Tongue (tissue), 2 donors: ENCODE results near the gene C1RL. TPM values are rescaled to one million over a fixed set of nuclear protein-coding genes. Genes with fewer than 3 reads are reported as not detected.

Source experiments
- DNase-seq: peaks from one replicate; pipeline ENCODE4 v3.0.0-alpha.2; 2015
- total RNA-seq: library from RNA; depleted of rRNA; stranded (reverse); fragments of >200 nt; gene quantifications from one replicate; pipeline ENCODE4 v1.2.3, GENCODE V29; 2014

Gene C1RL
- total RNA-seq, 1 donor from 2014 or later: 23.1 TPM

DNA sequence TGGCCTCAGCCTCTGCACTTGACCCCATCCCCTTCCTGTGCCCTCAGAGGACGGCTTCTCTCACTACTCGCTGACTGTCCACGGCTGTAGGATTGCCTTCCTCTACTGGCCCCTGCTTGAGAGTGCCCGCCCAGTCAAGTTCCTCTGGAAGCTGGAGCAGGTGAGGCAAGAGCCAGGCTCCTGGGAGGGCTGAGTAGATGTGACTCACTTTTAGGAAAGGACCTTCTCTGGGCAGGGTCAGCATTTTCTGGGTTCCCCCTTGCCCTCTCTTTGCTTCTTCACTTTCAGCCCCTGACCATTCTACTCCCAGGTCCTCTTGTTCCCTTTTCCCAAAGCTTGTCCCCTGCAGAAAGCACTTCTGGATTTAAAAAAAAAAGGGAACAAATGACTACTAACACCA, 28.9 kb upstream of the C1RL start:
- DNase-seq: no peak

DNA sequence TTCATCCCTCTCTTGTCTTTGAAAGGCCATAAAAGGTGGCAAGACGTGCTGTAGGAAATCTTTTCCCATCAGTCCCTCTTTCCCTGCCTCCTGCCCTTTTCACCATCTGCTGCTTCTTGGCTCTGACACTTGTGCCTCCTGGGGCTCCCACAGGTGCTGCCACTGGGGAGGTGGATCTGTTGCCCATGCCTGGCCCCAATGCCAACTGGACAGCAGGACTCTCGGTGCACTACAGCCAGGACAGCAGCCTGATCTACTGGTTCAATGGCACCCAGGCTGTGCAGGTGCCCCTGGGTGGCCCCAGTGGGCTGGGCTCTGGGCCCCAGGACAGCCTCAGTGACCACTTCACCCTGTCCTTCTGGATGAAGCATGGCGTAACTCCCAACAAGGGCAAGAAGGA, 27.7 kb upstream of the C1RL start:
- no peak for DNase-seq

DNA sequence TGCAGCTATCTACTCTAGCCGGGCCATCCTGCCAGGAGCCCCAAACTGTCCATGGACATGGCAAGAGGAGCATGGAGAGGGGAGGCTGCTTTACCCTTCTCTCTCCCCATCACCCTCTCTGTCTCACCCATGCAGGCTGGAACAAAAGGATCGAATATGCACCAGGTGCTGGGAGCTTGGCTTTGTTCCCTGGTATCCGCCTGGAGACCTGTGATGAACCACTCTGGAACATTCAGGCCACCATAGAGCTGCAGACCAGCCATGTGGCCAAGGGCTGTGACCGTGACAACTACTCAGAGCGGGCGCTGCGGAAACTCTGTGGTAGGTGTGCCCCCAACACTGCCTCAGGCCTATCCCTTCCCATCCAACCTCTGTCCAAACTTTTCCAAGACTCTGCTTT, 27.1 kb upstream of the C1RL start:
- DNase-seq: no peak

DNA sequence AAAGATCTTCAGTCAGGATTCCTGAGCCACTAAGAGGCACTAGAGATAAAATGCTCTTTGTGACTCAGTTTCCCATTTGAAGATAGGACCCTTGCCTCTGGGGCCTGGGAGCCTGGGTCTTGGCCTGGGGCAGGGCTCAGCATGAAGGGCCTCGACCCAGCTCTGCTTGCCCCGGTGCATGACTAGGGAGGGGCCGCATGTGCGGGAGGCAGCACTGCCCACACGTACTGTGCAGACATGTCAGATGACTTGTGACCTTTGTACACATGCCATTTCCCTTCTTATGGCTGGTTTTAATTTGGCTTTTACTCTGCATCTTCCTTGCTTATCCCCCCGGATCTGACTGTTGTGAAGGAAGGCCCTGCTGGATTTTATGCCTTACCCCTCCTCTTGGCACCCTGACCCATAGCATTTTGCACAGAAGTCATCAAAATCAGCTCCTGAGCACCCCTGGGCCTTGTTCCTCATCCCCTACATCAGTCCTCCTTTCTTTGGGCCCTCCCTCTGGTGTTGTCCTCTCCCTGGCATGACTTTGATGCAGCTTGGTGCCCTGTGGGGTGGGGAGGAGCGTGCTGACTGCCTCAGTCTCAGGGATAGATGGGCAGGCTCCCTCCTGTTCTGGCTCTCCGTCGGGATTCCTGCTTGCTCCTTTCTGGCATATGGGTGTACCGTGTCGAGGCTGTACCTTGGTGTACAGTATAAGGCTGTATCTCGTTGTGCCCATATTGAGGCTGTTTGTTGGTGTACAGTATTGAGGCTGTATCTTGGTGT, 25.6 kb upstream of the C1RL start:
- no peak for DNase-seq

DNA sequence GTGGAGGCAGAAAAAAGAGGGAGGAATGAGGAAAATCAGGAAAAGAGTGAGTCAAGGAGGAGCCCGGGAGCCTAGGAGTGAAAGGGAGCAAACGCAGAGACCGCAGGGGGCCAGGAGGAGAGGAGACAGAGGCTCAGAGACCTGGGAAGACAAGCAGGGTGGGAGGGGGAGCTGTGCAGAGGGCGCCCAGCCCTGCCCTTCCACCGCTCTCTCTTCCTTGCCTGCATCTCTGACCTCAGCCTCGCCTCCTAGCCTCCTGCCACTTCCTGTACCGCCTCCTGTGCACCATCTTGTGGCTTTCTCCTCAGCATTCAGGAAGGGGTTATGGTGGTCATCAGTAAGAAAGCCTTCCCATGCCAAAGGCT, 22.5 kb upstream of the C1RL start:
- DNase-seq: no peak

DNA sequence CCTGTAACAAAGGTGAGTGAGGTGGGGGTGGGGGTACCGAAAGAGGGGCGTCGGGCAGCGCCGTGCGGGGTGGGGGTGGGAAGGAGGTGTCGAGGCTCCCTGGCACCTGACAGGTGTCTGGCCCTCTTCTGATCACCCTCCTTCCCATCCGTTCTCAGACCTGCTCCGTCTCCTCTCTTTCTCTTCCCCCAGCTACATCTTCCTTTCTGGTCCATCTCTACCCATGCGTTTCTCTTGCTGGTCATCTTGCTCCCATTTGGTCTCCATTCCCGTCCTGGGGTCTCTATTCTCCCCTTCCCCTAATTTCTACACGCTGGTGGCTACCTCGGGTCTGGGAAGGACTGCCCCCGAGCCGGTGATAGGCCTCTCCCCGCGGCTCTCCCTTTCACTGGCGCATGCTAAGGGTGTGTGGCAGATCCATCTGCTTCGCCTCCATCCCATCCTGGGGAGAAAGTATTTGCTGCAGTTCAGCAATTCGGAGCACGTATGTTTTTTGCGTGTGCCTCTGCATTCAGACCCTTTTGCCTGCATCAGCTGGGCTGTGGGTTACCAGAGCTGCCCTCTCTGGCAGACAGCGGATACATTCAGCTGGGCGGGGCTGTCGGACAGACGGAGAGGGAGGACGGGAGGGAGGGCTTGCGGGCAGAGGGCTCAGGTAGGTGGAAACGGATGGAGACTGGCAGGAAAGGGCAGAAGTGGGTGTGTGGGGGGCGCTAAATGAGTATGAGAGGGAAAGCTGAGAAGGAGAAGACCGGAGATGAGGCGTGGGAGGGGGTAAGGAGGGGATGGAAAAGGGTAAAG, 21.9 kb upstream of the C1RL start:
- peak; percentile 58 for DNase-seq

DNA sequence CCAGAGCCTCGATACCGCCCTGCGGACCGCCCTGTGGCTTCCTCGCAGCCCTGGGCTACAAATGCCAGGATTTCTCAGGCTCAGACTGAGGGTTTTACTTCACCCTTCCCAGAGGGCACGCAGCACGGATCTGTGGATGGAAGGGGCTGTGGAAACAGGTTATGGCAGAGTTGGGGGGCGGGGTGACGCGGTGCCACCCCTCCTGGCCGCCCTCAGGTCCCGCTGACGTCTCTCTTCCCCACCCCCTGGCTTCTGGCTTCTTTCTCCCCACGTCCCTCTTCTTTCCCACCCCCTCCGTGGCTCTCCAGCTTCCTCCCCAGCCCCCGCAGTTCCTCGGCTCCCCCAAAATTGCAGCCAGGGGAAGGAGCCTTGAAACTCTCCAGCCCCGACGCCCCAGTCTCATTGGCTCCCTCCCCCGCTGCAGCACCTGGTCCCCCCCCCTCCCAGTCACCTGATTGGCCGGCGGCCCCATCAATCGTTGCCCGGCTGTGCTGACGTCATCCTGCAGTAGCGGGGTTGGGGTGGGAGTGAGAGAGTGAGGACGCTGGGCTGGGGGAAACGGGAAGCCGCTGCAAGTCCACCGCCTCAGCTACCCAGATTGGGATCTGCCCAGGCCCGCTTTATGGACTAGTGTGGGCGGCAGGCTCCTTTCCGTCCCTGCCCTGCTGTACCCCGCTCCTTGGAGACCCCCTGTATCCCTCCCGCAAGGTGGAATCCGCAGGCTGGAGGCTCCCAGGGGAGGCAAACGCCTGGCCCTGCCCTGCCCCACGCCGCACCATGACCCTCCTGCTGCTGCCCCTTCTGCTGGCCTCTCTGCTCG, 21.1 kb upstream of the C1RL start, which contains the start of gene CLSTN3:
TSS of gene CLSTN3 (plus strand) at position 500 of the 820 bp plus-strand sequence. CDS start at position 778, 278 bp downstream.
- DNase-seq: peak; percentile 91

DNA sequence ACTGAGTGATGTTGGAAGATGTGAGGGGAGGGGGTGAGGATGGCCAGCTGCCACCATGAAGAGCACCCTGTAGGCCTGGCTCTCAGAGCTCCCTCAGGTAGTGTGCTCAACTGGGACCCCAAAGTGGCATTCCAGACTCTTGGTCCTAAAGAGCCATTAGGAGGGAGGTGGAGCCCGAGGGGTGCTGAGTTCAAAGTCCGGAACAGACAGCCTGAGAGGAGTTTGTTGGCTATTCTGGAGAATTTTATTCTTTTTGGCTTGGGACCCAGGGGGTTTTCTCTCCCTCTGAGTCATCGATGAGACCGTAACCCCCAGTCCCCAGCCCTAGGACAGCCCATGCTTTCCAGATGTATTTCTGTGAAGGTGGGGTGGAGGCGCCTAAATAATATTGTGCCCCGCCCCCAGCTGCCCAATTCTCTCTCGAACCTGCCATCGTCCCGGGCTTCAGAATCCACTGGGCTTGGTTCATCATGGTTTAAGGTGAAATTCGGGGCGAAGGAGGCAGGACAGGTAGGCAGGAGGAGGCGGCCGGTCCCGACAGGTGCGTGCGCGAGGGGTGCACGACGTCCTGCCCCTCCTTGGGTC, 20.4 kb upstream of the C1RL start:
- DNase-seq: no peak

DNA sequence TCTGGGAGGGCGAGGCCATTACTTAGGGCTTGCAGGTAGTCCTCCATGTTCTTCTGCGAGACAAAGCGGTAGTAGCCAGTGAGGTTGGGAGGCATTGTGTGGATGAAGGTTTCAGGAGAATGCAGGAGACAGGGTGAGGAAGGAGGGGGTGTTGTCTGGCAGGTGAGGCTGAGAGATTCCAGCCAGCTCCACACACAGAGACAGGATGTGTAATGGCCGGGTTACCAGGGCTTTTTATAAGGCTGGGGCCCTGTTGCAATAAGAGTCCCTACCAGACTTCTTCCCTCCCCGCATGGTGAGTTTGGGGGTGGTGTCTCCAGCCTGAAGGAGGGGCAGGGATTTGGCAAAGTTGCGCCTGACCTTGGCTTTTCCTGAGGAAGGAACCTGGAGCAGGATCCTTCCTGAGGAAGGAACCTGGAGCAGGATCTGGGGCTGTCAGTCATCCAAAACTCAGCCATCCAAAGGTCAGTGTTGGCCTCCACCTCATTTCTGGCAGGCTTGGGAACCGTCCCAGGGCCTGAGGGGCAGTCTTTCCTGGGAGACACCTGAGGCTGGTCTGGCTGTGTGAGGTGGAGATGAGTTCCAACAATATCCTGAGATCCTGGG, 19.8 kb upstream of the C1RL start, which contains the start of gene RBP5:
TSS of gene RBP5 (minus strand) at position 209 of the 606 bp plus-strand sequence. CDS start at position 95, 114 bp downstream.
- DNase-seq: no peak

DNA sequence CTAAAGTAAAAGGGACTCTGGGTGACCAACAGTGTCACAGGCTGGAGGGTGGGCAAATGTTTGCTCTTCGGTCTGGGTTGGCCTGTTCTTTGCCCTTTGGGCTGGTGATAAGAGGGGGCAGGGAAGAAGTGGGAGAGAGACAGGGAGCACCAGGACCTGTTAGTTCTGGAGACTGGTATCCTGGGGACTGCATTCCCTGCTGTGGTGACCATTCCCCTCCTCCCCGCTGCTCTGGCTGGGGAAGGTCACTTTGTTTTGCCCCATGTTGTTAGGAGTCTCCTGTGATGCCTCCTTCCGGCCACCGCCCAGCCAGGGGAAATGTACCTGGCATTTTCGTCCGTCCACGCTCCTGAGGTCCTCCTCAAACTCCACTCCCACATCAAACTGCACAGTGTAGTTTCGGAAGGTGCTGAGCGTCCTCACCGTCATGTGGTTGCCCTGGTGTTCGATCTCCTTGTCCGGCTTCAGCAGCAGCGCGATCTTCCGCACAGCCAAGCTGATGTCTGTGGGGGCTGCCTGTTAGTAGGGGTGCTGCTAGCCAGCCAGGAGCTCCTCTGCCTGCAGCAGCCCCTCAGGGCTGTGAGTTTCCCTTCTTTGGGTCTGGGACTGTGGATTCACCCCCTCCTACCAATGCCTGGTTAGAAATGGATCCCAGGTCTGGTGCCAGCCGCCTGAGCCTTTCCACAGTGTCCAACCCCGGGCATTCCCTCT, 19.1 kb upstream of the C1RL start:
- no peak for DNase-seq

DNA sequence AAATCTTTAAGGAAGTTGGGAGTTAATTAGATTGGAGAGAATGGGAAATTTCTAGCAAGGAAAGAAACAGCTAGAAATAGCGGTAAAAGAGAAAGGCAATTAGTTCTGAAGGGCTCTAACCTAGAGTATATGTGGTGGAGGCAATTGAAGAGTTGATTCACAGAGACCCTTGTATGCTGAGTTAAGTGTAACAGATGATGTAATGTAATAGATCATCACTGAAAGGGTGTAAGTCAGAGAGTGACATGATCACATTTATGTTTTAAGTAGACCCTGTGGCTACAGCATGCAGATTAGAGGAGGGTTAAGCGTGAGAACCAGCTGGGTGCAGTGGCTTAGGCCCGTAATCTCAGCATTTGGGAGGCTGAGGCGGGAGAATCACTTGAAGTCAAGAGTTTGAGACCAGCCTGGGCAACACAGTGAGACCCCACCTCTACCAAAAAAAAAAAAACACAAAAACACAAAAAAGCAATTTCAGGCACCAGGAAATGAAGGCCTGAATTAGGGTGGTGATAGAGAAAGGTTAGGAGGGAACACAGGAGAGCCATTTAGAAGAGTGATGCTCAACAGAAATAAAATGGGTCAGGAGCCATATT, 16.7 kb upstream of the C1RL start:
- no peak for DNase-seq

DNA sequence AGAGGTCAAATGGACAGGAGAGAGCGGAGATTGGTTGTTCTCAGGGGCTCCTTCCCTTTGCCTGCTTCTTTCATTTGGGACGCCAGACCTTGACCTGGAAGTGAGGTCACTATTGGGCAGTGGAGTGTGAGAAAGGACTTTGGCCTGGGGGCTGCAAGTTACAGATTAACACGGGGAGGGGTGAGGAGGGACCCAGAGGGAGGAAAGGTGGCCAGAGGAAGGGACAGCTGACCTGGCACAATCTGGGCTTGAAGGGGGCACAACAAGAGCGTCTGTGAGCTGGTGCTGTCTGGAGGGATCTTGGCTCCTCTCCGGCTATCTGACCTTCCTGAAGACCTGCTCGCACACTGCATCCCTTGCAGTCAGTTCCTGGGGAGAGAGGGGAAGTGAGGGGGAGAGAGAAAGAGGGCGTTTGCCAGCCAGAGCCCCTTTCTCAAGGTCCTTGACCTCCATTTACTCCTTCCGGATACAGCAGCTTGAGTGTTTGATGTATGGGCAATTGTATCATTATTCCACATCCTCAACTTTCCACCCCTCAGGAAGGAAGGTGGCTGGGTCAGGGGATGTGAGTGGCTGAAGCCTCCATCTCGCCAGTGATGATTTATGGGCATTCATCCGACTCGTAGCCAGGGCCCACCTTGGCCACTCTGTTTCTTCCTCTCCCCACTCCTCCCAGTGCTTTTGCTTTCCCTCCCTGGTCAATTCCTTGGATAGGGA, 14.9 kb upstream of the C1RL start:
- no peak for DNase-seq

DNA sequence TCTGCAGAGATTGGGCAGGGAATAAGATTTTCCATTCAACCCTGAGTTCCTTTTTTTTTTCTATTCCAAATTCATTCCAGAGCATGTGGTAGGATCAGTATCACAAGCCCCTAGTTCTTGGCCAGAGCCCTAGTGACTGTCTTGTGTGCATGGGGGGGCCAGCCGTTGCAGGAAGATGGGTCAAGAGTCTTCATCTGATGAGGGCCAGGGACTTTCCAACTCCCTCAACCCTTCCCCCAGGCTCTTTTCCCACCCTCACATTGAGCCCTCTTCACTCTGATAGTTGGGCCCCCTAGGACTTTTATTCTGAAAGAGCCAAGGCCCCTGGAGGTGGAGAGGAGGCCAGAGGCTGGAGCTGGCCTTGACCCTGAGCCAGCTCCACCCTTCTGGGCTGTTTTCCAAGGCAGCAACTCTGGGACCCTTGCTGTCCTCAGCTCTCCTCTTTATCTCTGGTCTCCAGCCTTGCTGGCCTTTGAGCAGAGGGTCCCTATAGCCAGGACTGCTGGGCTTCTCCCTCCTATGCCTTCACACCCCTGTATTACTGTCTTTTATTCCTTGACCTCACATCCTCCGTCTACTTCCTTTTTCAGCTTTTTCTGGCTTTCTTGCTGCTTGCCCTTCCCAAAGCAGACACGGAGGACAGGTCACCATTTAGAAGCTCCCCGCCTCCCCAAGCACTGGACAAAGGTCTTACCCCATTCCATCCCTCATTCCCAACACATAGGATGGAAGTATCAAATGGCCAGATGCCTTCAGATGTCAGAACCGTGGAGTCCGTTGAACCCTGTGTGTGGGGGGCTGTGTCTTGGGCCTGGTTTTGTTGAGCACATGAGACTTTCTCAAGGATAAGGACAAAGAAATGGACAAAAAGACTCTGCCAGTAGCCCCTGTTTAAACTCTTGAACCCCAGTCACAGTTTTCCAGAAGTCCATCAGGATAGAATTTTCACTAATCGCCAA, 14.1 kb upstream of the C1RL start:
- DNase-seq: peak; percentile 20

DNA sequence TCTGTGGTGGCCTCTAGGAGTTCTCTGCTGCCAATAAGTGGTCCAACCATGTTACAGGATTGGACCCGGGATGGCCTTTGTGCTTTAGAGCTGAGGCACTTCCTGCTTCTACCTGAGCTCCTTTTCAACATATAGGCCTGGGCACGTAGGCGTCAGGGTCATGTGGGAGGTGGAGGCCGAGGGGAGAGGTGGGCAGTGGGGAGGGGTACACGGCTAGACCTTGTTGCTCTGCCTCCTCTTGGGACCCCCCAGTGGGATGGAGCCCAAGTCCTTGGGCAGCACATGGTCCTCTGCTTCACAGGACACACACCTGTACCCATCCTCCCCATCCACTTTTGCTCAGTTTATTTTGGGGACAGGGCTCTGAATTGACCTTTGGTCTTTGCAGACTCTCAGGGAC, 12.3 kb upstream of the C1RL start:
- DNase-seq: no peak

DNA sequence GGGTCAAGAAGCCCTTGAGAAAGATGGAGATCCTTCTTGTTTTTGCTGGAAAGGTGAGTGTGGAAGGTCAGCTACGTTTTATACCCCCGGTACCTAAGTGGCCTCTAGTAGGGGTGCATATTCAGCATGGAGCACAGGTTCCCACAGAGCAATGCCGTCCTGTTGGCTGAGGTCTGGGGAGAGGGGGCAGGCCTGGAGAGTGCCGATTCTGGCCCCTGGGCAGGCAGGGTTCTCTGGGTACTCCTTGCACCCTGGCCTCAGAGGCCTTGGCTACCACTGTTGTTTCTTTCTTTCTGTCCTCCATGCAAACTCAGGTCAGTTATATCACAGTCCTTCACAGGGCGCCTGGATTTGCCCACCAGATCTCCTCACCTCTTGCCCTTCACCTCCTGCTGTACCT, 11.2 kb upstream of the C1RL start:
- DNase-seq: no peak

DNA sequence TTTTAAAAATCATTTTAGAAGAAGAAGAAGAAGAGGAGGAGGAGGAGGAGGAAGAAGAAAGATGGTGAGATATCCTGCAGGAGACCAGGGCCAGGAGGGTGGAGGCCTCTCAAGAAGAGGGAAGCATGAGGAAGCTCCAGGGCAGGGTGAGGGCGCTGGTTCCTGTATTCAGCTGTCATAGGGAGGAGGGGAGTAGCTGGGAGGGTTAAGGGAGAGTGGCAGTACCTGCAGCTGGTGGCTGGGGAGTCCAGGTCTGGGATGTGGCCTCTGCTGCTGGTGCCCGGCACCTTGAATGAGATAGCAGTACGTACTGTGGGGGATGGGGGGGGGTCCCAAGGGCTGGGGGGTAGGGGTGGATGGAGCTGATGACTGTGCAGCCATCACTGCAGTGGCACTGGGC, 9.9 kb upstream of the C1RL start:
- no peak for DNase-seq

DNA sequence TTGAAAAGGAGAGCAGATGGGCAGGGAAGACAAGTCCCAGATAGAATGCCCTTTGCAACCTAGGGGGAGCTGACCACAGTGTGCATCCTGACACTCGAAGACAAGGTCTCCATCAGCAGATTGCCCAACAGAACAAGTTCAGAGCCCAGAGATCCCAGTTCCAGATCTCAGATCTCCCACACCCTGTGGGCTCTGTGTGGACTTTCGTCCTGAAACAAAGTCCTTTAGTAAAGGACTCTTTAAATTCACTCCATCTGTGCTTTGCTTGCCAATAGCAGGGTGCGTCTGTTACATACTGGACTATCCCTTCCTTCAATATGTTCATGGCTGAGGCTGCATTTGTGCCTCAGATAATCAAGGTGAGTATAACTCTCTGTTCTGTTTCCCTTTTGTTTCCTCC, 8.7 kb upstream of the C1RL start:
- no peak for DNase-seq

DNA sequence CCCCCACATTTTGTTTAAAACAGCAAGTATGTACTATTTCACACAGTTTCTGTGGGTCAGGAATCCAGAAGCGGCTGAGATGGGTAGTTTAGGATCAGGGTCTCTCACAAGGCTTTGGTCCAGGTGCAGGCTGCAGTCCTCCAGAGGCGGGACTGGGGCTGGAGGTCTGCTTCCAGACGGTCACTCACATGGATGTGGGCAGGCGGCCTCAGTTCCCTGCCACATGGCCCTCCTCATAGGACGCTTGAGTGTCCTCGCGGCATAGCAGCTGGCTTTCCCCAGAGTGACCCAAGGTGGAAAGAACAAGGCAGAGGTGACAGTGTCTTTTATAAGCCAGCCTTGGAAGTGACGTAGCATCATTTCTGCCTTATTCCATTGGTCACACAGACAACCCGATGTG, 7.9 kb upstream of the C1RL start:
- no peak for DNase-seq

DNA sequence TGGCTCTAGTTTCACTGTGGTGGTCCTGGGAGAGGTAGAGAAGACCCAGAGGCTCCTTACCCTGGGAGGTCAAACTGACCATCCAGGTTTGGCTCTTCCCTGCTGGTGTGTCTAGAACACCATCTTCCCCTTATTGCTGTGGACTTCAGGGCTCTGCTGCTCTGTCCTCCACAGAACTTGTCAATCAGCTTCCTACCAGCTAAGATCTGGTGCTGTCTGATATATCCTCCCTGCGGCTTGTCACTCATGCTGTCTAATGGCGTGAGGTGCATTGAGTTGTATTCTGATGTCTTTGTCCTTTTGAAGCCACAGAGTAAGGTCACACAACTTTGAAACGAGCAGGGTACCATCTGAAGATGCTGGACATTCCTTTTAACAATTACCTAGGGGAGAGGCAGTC, 7.2 kb upstream of the C1RL start:
- no peak for DNase-seq
